Cardiac muscle cell (in vitro differentiated cells and primary cell): Measurements from ENCODE around the gene SRSF1. TPM values are rescaled to one million over a fixed set of nuclear protein-coding genes. Genes with fewer than 3 reads are reported as not detected.

Source experiments
- DNase-seq, 2 donors: peaks; one replicate each; pipeline versions ENCODE4 v3.0.0 to v3.0.0-alpha.2; 2010 to 2017; ENCODE audit warnings: low read depth in 1 of 2, low spot score in 1 of 2
- H3K27ac ChIP-seq: fragments of 200-600 bp; sonication (generic); 2 replicates; pipeline ENCODE4 v1.5.1; 2016
- H3K27me3 ChIP-seq: fragments of 200-600 bp; sonication (generic); 2 replicates; pipeline ENCODE4 v1.6.0; 2016; ENCODE audit warnings: control low read depth
- H3K36me3 ChIP-seq: fragments of 200-600 bp; sonication (generic); 2 replicates; pipeline ENCODE4 v1.5.1; 2016; ENCODE audit warnings: control low read depth
- H3K4me1 ChIP-seq: fragments of 200-600 bp; sonication (generic); 2 replicates; pipeline ENCODE4 v1.8.1; 2017; ENCODE audit warnings: low read depth, mild to moderate bottlenecking, mixed run types
- H3K4me3 ChIP-seq: fragments of 200-600 bp; sonication (generic); 2 replicates; pipeline ENCODE4 v1.5.1; 2016; ENCODE audit warnings: mild to moderate bottlenecking
- H3K9me3 ChIP-seq: fragments of 200-600 bp; sonication (generic); 2 replicates; pipeline ENCODE4 v1.5.1; 2017; ENCODE audit warnings: low read depth, mild to moderate bottlenecking, control low read depth
- CTCF ChIP-seq: IDR thresholded peaks from 2 replicates; pipeline ENCODE4 v1.5.1; 2012; ENCODE audit warnings: low read depth, mild to moderate bottlenecking, low read length
- polyA plus RNA-seq: library from polyadenylated mRNA; unstranded; fragments of >200 nt; fragmentation: Nextera tagmentation; extraction: Ambion mirVana; gene quantifications from 2 replicates; pipeline ENCODE4 v1.2.1, GENCODE V29; 2016
- total RNA-seq: library from RNA; depleted of rRNA; stranded (reverse); fragments of >200 nt; gene quantifications from 2 replicates; pipeline ENCODE4 v1.2.3, GENCODE V29; 2016

The SRSF1 gene
- total and polyA plus RNA-seq, 2 experiments from 2014 or later = 146 to 209 TPM

GRCh38 chr17:58043221-58044181 is 36.5 kb upstream of the SRSF1 start:
- Histone ChIP-seq H3K4me1 (no peaks in the 10 kb centered on the region), H3K27me3 (no peaks in the 10 kb centered on the region), H3K9me3 (no peaks in the 10 kb centered on the region), H3K27ac (no peak overlapping the region), H3K36me3 (no peaks in the 10 kb centered on the region), H3K4me3 (no peak overlapping the region)
- no peak for DNase-seq
- no peak for TF ChIP-seq CTCF

- Histone ChIP-seq H3K27ac (no peak overlapping the region), H3K9me3 (no peaks in the 10 kb centered on the region), H3K4me3 (no peak overlapping the region), H3K27me3 (no peaks in the 10 kb centered on the region), H3K4me1 (no peaks in the 10 kb centered on the region), H3K36me3 (no peaks in the 10 kb centered on the region)
- no peak for DNase-seq
- TF ChIP-seq CTCF = no peak
These were observed 34.1 kb upstream of the SRSF1 start for GRCh38 chr17:58041161-58041560.

DNA sequence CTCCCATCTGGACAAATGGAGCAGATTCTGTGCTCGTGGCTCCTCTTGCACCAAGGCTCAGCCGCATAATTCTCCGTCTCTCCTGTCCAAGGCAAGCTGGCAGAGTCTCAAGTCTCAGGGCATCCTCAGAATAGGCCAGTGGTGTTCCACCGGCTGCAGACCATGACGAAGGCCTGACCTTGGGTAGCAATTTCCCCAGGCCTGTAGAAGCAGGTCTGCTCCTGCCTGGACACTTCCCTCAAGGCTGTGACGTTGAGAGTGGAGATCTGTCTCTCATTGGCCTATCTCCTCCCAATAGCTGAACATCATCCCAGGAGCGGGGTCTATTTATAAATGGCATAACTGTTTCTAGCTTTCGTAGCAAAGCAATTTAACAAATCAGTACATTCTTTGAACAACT is 33.3 kb upstream of the SRSF1 start:
- Histone ChIP-seq H3K36me3 (no peaks in the 10 kb centered on the region), H3K4me1 (no peaks in the 10 kb centered on the region), H3K4me3 (no peak overlapping the region), H3K27ac (no peak overlapping the region), H3K9me3 (no peaks in the 10 kb centered on the region), H3K27me3 (no peaks in the 10 kb centered on the region)
- TF ChIP-seq CTCF = no peak
- no peak for DNase-seq

DNA sequence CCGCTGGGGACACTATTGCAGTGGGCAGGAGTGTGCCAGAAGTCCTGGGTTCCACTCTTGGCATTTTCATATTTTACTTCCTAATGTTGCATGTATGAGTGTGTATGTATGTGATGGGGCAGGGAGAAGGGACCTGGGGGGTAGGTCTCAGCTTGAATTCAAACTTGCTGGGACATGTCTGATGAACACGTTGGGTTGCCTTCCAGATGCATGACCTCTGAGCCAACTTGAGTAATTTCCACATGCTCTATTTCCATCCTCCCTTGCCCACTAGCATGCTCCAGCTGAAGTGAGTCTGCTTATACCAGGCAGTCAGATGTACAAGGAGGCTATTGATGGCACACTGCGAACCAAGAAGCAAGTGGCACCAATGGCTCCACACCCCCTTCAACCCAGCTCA is 32.9 kb upstream of the SRSF1 start:
- no peaks in the 10 kb centered on the region for H3K27me3 ChIP-seq
- H3K27ac ChIP-seq = no peak overlapping the region
- no peak for TF ChIP-seq CTCF
- H3K4me1 ChIP-seq = no peaks in the 10 kb centered on the region
- H3K9me3 ChIP-seq = no peaks in the 10 kb centered on the region
- no peak for DNase-seq
- no peak overlapping the region for H3K4me3 ChIP-seq
- H3K36me3 ChIP-seq = no peaks in the 10 kb centered on the region

DNA sequence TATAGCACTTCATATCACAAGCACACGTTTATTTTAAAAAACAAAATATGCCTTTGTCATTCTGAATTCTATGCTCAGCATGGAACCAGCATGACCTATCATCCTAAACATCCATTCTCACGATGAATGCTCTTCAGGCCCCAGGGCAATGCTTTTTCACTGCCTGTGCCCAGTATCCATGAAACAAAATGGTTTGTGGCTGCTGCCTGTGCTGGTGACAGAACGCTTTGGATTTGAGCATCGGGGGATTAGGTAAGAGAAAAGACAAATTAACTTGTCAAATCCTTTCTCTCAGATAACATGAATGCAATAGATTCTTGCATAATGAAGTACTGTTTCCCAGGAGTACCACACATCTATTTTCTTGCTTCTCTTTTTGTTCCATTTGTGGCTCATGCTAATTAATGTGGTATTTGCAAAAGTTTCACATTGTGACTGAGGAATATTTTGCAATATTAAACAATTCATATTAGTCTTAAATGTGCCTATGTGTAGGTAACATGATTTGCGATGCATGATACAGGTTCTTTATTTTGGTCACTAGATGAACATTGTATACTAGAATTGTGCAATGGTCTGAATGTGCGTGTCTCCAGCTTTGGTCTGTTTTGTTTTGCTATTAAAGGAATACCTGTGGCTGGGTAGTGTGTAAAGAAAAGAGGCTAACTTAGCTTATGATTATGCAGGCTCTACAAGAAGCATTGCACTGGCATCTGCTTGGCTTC is 25.8 kb upstream of the SRSF1 start:
- no peak for DNase-seq
- no peaks in the 10 kb centered on the region for H3K9me3 ChIP-seq
- no peak overlapping the region for H3K27ac ChIP-seq
- H3K36me3 ChIP-seq = no peaks in the 10 kb centered on the region
- H3K4me1 ChIP-seq = no peaks in the 10 kb centered on the region
- no peak overlapping the region for H3K4me3 ChIP-seq
- TF ChIP-seq CTCF = no peak
- H3K27me3 ChIP-seq = no peaks in the 10 kb centered on the region
